Cardiac muscle cell (in vitro differentiated cells and primary cell): ENCODE results near the gene RPL11. TPM values are rescaled to one million over a fixed set of nuclear protein-coding genes. Genes with fewer than 3 reads are reported as not detected.

Experiments
- DNase-seq, 2 donors: peaks; one replicate each; pipeline versions ENCODE4 v3.0.0 to v3.0.0-alpha.2; 2010 to 2017; ENCODE audit warnings: low read depth in 1 of 2, low spot score in 1 of 2
- H3K27ac ChIP-seq: fragments of 200-600 bp; sonication (generic); 2 replicates; pipeline ENCODE4 v1.5.1; 2016
- H3K27me3 ChIP-seq: fragments of 200-600 bp; sonication (generic); 2 replicates; pipeline ENCODE4 v1.6.0; 2016; ENCODE audit warnings: control low read depth
- H3K36me3 ChIP-seq: fragments of 200-600 bp; sonication (generic); 2 replicates; pipeline ENCODE4 v1.5.1; 2016; ENCODE audit warnings: control low read depth
- H3K4me1 ChIP-seq: fragments of 200-600 bp; sonication (generic); 2 replicates; pipeline ENCODE4 v1.8.1; 2017; ENCODE audit warnings: low read depth, mild to moderate bottlenecking, mixed run types
- H3K4me3 ChIP-seq: fragments of 200-600 bp; sonication (generic); 2 replicates; pipeline ENCODE4 v1.5.1; 2016; ENCODE audit warnings: mild to moderate bottlenecking
- H3K9me3 ChIP-seq: fragments of 200-600 bp; sonication (generic); 2 replicates; pipeline ENCODE4 v1.5.1; 2017; ENCODE audit warnings: low read depth, mild to moderate bottlenecking, control low read depth
- polyA plus RNA-seq: library from polyadenylated mRNA; unstranded; fragments of >200 nt; fragmentation: Nextera tagmentation; extraction: Ambion mirVana; gene quantifications from 2 replicates; pipeline ENCODE4 v1.2.1, GENCODE V29; 2016
- total RNA-seq: library from RNA; depleted of rRNA; stranded (reverse); fragments of >200 nt; gene quantifications from 2 replicates; pipeline ENCODE4 v1.2.3, GENCODE V29; 2016
- TF ChIP-seq, protein P1 (sequence below): IDR thresholded peaks from 2 replicates; pipeline ENCODE4 v1.5.1; 2012; ENCODE audit warnings: low read depth, mild to moderate bottlenecking, low read length

Gene RPL11
- total RNA-seq, result 1,294 and 1,627 TPM in 2 replicates
- 590 and 630 TPM in 2 replicates for polyA plus RNA-seq

GRCh38 chr1:23691499-23692307, at the start of gene RPL11:
RPL11 (plus strand) TSS chr1:23691806; CDS start chr1:23691824, 18 bp downstream.
- Histone ChIP-seq H3K36me3 (peaks cover 38% of the 10 kb centered on the region), H3K27ac (peak within 1 kb of the TSS; percentile 87), H3K4me1 (peaks cover 19% of the 10 kb centered on the region), H3K4me3 (peak within 1 kb of the TSS; percentile 91), H3K9me3 (no peaks in the 10 kb centered on the region), H3K27me3 (no peaks in the 10 kb centered on the region)
- DNase-seq, result peak; percentile 97 to 98
- TF ChIP-seq, protein P1, sequence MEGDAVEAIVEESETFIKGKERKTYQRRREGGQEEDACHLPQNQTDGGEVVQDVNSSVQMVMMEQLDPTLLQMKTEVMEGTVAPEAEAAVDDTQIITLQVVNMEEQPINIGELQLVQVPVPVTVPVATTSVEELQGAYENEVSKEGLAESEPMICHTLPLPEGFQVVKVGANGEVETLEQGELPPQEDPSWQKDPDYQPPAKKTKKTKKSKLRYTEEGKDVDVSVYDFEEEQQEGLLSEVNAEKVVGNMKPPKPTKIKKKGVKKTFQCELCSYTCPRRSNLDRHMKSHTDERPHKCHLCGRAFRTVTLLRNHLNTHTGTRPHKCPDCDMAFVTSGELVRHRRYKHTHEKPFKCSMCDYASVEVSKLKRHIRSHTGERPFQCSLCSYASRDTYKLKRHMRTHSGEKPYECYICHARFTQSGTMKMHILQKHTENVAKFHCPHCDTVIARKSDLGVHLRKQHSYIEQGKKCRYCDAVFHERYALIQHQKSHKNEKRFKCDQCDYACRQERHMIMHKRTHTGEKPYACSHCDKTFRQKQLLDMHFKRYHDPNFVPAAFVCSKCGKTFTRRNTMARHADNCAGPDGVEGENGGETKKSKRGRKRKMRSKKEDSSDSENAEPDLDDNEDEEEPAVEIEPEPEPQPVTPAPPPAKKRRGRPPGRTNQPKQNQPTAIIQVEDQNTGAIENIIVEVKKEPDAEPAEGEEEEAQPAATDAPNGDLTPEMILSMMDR, result peak; percentile 74

- H3K36me3 ChIP-seq, result no peaks in the 10 kb centered on the region
- no peak overlapping the region for H3K4me3 ChIP-seq
- peak overlapping the region; percentile 2 for H3K27ac ChIP-seq
- no peaks in the 10 kb centered on the region for H3K27me3 ChIP-seq
- TF ChIP-seq, protein P1, result no peak
- DNase-seq, result peak in 1 of 2 donors; percentile 25
- H3K4me1 ChIP-seq, result peaks cover 16% of the 10 kb centered on the region
- no peaks in the 10 kb centered on the region for H3K9me3 ChIP-seq
These were observed 47.7 kb upstream of the RPL11 start for GRCh38 chr1:23643736-23644554.

DNA sequence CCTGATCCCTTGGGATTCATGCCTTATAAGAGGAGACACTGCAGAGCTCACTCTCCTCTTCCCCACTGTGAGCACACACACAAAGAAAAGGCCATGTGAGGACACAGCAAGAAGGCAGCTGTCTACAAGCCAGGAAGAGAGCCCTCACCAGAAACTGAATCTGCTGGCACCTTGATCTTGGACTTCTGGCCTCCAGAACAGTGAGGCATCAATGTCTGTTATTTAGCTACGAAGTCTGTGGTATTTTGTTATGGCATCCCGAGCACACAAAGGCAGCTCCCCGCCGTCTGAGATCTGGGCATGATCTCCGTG, 47.1 kb upstream of the RPL11 start:
- Histone ChIP-seq H3K27me3 (no peaks in the 10 kb centered on the region), H3K4me3 (no peak overlapping the region), H3K27ac (no peak overlapping the region), H3K4me1 (peaks cover 10% of the 10 kb centered on the region), H3K36me3 (no peaks in the 10 kb centered on the region), H3K9me3 (no peaks in the 10 kb centered on the region)
- no peak for DNase-seq
- TF ChIP-seq, protein P1, result no peak

DNA sequence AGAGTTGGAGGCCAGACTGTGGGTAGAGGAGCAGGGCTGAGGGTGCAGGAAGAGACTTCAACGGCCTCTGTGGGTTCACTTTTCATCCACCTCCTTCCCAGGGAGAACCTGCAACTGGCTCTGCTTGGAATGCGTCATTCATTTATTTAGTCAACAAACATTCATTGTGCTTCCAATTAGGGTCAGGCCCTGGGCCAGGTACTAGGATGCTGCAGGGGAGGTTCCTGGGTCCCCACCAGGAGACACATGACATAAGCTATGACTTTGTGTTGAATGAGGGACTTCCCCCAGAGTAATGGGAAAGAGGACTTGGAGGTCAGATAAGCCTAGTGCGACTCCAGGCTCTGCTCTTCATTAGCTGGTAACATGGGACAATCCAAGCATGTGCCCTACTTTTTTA, 46.3 kb upstream of the RPL11 start:
- Histone ChIP-seq H3K4me3 (no peak overlapping the region), H3K27ac (no peak overlapping the region), H3K36me3 (no peaks in the 10 kb centered on the region), H3K9me3 (no peaks in the 10 kb centered on the region), H3K4me1 (peaks cover 10% of the 10 kb centered on the region), H3K27me3 (no peaks in the 10 kb centered on the region)
- TF ChIP-seq, protein P1, result no peak
- no peak for DNase-seq

GRCh38 chr1:23646091-23646490, 45.5 kb upstream of the RPL11 start:
- no peak for DNase-seq
- H3K4me1 ChIP-seq, result peaks cover 12% of the 10 kb centered on the region
- TF ChIP-seq, protein P1, result no peak
- no peak overlapping the region for H3K4me3 ChIP-seq
- no peaks in the 10 kb centered on the region for H3K36me3 ChIP-seq
- no peak overlapping the region for H3K27ac ChIP-seq
- H3K27me3 ChIP-seq, result no peaks in the 10 kb centered on the region
- H3K9me3 ChIP-seq, result no peaks in the 10 kb centered on the region
